Mesenteric fat pad (tissue), 1 donor: ENCODE measurements around the gene SH3PXD2B. TPM values are rescaled to one million over a fixed set of nuclear protein-coding genes. Genes with fewer than 3 reads are reported as not detected.
"Not testable (repeated sequence)": the region's sequence is repeated elsewhere in the genome, so short reads cannot be mapped to it uniquely, and the experiment has no call there.

Experiments used
- DNase-seq: peaks from one replicate; pipeline ENCODE4 v3.0.0-alpha.2; 2020; ENCODE audit warnings: low spot score
- total RNA-seq: library from RNA; stranded (reverse); fragmentation: NEBNext Ultra II Directional; extraction: Animal tissue kit (Norgen Biotek cat#: 25700); gene quantifications from one replicate; pipeline ENCODE4 v1.2.1, GENCODE V29; 2021
- donor health status: DM: yes; HTN: yes; CAD: no.

The SH3PXD2B gene
- total RNA-seq, 1 donor from 2014 or later = 56.6 TPM

DNA sequence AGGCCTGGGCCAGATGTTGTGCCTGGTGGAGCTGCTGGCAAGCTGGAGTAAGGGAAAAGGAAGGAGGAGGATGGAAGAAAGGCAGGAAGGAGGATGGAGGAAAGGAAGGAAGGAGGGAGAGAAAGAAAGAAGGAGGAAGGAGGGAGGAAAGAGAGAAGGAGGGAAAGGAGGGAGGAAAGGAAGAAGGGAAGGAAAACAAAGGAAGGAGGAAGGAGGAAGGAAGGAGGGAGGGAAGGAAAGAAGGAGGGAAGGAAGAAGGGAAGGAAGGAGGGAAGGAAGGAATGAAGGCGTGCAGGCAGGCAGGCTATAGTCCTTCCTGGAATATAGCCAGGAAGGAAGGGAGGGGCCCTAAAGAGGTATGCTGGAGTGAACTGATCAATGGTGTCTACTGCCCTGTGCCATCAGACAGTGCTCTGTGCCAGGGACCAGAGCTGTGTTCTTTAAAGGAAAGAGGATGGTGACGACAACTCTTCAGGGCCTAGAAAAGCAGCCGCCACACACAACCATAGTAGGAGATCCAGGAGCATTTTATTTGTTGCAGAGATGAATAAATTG is 109.4 kb downstream of the SH3PXD2B start:
- no peak for DNase-seq

- no peak for DNase-seq
Observed at GRCh38 chr5:172343741-172344140, 110.6 kb downstream of the SH3PXD2B start.

DNA sequence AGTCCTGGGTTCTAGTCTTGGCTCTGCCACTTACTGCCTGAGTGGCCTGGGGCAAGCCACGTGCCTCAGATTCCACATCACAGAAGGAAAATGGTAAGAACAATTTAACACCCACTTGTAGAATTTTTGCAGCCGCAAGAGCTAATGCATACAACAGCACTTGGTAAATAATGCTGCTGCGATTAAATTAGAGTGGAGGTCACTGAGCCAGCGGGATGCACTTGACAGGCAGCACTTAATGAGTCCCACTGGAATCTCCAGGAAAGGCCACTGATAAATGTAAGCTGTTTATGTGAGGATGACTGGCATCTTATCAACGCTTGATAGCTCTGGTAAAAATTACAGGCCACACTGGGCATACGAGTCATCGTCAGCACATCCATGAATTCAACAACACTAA is 111.4 kb downstream of the SH3PXD2B start:
- no peak for DNase-seq

DNA sequence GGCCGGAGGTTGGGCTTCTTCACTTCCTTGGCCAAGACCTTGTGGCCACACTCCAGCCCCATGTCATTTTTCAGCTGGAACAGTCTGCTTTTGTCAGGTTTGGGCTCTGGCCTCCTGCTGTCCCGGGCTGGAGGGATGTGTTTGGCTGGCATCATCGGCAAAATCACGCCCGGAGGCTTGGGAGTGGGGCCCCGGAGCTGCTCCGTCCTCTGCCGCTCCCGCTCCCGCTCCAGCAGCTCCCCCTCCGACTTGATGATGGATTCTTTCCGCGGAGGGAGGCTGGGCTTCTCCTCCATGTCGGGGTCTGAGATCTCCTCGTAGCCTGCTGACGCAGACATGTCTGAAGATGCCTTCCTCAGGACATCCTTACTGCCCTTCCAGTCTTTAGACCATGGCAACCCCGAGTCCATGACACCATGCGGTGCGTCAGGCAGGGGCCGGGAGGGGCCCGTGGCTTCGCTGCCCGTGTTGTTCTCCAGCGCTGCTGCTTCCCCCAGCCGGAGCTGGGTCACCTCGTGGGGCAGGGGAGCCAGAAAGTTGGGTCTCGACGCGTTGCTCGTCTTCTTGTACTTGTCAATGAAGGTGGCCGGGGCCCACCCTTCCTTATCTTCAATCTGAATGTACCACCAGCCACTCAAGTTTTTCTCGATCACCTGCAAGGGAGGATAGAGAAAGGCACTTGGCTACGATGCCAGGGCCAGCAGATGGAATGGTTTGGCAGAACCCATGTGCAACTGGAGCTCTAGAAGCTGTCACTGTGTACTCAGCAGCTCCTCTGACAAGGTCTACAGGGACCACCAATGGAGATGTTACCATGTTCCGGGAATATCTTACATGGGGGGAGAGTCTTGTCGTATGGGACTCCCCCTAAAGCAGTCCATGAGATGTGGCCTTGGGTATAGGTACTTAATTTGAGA is 114.8 kb downstream of the SH3PXD2B start:
- no peak for DNase-seq

- DNase-seq = no peak
Observed at GRCh38 chr5:172336676-172337285, 117.5 kb downstream of the SH3PXD2B start.

GRCh38 chr5:172336264-172336663 is 118.1 kb downstream of the SH3PXD2B start:
- DNase-seq = no peak

- no peak for DNase-seq
Observed at GRCh38 chr5:172335721-172336120, 118.6 kb downstream of the SH3PXD2B start.

DNA sequence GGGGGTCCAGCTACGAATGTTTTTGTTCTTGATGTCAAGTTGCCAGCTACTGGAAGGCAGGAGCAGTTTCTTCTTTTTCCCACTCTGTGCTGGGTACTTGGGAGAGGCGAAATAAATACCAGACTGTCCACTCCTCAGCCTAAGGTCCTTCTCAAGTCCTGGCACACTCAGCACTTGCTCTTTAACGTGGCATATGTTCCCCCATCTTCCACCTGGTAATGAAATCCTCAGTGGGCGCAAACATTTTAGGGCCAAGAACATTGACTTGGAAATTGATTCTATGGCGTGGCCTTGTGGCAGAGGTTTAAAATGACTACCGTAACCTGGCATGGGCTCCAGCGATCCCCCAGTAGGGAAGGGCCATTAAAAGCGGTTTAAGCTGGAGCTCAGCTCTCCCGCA is 119.7 kb downstream of the SH3PXD2B start:
- DNase-seq = no peak

DNA sequence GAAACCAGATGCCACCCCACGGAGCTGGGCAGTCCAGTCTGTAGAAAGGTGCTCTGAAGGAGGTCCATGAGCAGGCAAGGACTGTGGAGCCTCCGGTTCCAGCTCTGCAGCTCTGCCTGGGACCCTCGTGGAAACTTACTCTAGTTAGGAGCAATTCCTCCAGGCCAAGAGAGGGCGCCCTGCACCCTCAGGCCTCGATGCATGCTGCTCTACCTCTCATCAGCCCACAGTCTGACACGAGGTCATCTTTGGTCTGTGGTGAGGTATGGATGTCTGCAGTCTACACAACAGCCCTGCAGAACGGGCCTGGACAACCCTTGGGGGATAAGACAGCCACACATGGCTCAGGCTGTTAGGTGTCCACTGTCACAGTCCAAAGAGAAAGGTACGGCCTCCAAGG is 120.1 kb downstream of the SH3PXD2B start:
- no peak for DNase-seq

- not testable (repeated sequence) for DNase-seq
Observed at GRCh38 chr5:172326901-172327300, 127.4 kb downstream of the SH3PXD2B start.

DNA sequence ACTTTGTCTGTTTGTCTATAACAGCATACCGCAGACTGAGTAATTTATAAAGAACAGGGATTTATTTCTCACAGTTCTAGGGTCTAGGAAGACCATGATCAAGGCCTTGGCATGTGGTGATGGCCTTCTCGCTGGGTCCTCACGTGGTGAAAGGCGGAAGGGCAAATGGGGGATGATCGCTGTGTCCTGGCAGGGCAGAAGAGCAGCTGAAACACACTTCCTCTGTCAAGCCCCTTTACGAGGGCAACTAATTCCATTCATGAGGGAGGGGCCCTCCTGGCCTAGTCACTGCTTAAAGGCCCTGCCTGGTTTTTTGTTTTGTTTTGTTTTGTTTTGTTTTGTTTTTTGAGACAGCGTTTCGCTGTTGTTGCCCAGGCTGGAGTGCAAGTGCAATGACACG is 128.9 kb downstream of the SH3PXD2B start:
- no peak for DNase-seq

- DNase-seq = peak; percentile 35
Observed at GRCh38 chr5:172322028-172322965, 132.0 kb downstream of the SH3PXD2B start.

- peak; percentile 68 for DNase-seq
Observed at GRCh38 chr5:172321593-172321992, 132.7 kb downstream of the SH3PXD2B start.

- DNase-seq = peak; percentile 18
Observed at GRCh38 chr5:172319708-172320441, 134.4 kb downstream of the SH3PXD2B start.

DNA sequence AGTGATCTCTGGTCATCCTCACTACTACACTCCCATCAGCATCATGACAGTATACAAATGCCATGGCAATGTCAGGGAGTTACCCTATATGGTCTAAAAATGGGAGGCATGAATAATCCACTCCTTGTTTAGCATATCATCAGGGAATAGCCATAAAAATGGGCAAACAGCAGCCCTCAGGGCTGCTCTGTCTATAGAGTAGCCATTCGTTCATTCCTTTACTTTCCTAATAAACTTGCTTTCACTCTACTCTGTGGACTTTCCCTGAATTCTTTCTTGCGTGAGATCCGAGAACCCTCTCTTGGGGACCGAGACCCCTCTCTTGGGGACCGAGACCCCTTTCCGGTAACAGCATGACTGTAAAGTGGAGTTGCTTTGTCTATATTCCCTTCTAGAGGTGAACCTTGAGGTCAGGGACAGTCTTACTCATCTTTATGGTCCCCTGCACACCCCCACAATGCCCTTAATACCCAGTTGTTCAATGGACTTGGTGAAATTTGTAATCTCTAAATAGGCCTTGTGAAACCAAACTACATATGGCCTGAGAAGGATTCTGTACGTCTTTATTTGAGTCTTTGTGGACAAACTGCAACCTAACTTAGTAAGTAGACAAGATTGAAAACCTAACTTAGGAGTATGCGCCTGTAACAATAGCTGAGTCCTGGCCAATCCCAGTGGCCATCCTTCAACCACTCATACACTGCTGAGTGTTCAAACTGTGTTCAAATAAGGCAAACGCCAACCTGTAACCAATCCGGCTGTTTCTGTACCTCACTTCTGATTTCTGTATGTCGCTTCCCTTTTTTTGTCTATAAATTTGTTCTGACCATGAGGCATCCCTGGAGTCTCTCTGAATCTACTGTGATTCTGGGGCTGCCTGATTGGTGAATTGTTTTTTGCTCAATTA is 138.5 kb downstream of the SH3PXD2B start:
- no peak for DNase-seq

GRCh38 chr5:172313915-172314314 is 140.4 kb downstream of the SH3PXD2B start:
- no peak for DNase-seq

- DNase-seq = no peak
Observed at GRCh38 chr5:172312286-172312685, 142.0 kb downstream of the SH3PXD2B start.

DNA sequence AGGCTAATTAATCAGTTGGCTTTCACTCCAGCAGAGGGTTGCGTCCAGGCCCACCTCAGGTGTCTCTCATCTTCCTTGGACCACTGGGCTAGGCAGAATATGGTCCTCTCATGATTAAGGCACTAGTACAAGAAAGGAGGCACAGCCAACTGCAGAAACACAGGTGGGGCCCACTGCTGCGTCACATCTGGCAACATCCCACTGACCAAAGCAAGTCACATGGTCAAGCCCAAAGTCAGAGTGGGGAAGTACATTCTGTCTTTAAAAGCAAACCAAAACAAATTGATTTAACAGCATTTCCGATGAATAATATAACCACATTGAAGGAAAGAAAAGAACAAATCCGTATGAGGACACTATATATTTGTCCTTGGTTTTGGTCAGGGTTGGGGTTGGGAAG is 142.7 kb downstream of the SH3PXD2B start:
- no peak for DNase-seq

DNA sequence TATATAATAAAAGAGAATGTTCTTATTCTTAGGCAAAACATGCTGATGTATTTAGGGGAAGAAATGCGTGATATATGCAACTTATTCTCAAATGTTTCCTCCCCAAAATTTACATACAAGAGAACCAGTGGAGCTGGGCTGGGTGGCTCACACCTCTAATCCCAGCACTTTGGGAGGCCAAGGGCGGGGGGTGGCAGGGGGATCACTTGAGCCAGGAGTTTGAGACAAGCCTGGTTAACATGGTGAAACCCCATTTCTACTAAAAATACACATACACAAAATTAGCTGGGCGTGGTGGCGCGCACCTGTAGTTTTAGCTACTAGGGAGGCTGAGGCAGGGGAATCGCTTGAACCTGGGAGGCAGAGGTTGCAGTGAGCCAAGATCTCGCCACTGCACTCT is 143.3 kb downstream of the SH3PXD2B start:
- no peak for DNase-seq
